Nephron (organoid): Measurements from ENCODE around the gene SIRT6.
"Not testable (repeated sequence)": the region's sequence is repeated elsewhere in the genome, so short reads cannot be mapped to it uniquely, and the experiment has no call there.

ENCODE experiments used
- H3K27ac Mint-ChIP-seq, 3 experiments: 2 replicates each; pipeline ENCODE4 v1.8.0; 2020; ENCODE audit warnings: mixed read lengths in 3 of 3, mild to moderate bottlenecking in 2 of 3, moderate library complexity in 1 of 3
- H3K27me3 Mint-ChIP-seq: 2 replicates; pipeline ENCODE4 v1.8.0; 2021; ENCODE audit warnings: low read depth, mild to moderate bottlenecking, moderate library complexity, mixed read lengths
- H3K36me3 Mint-ChIP-seq: 2 replicates; pipeline ENCODE4 v1.8.0; 2020; ENCODE audit warnings: low read depth, mixed read lengths
- H3K4me1 Mint-ChIP-seq: 2 replicates; pipeline ENCODE4 v1.8.0; 2020; ENCODE audit warnings: mixed read lengths
- H3K4me3 Mint-ChIP-seq, 3 experiments: 2 replicates each; pipeline ENCODE4 v1.8.0; 2020; ENCODE audit warnings: mild to moderate bottlenecking in 3 of 3, mixed read lengths in 3 of 3, moderate library complexity in 2 of 3
- H3K9me3 Mint-ChIP-seq: 2 replicates; pipeline ENCODE4 v1.8.0; 2020; ENCODE audit warnings: mixed read lengths
- TF ChIP-seq, protein P1 (sequence below), 3 experiments: fragments of 200-600 bp; sonication (generic); IDR thresholded peaks; one replicate each; pipeline ENCODE4 v1.5.0; 2021; ENCODE audit warnings: antibody characterized with exemption in 3 of 3; ENCODE audit not compliant: unreplicated experiment in 3 of 3

Gene SIRT6

DNA sequence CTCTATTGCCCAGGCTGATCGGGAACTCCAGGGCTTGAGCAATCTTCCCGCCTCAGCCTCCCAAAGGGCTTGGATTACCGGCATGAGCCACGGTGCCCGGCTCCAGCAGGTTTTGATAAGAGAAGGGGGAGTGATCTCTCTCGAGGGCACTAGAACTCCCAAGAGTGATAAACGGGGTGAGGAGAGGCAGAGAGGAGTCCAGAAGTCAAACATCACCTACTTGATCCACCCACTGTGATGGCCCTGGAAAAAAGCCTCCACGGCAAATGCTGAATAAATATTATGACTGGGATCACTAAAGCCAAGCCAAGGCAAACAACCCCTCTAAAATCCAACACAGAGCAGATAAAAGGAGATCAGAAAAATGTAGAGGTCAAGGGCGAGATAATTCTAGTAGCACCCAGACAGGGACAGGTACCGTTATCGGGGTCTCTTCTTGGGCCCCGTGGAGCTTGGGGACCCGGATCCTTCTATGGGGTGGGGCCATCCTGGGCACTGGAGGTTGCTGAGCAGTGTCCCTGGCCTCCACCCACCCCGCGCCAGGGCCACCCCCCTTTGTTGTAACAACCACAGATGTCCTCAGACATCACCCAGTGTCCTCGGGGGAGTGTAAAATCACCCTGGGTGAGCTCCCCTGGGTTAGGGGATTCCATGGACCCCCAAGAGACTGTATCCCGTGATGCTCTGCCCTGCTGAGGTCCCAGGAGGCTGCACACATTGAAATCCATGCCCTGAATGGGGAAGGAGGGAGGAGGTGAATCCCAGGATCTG, 32.7 kb downstream of the SIRT6 start:
- H3K27me3 Mint-ChIP-seq = peaks cover 65% of the 10 kb centered on the region
- H3K4me1 Mint-ChIP-seq = no peaks in the 10 kb centered on the region
- H3K9me3 Mint-ChIP-seq = no peaks in the 10 kb centered on the region
- H3K27ac Mint-ChIP-seq = no peak overlapping the region
- TF ChIP-seq, protein P1, sequence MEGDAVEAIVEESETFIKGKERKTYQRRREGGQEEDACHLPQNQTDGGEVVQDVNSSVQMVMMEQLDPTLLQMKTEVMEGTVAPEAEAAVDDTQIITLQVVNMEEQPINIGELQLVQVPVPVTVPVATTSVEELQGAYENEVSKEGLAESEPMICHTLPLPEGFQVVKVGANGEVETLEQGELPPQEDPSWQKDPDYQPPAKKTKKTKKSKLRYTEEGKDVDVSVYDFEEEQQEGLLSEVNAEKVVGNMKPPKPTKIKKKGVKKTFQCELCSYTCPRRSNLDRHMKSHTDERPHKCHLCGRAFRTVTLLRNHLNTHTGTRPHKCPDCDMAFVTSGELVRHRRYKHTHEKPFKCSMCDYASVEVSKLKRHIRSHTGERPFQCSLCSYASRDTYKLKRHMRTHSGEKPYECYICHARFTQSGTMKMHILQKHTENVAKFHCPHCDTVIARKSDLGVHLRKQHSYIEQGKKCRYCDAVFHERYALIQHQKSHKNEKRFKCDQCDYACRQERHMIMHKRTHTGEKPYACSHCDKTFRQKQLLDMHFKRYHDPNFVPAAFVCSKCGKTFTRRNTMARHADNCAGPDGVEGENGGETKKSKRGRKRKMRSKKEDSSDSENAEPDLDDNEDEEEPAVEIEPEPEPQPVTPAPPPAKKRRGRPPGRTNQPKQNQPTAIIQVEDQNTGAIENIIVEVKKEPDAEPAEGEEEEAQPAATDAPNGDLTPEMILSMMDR (IDR thresholded peaks at IDR 0.05; ENCODE audit: unreplicated experiment in 3 of 3) = no peak
- no peaks in the 10 kb centered on the region for H3K36me3 Mint-ChIP-seq
- no peak overlapping the region for H3K4me3 Mint-ChIP-seq

DNA sequence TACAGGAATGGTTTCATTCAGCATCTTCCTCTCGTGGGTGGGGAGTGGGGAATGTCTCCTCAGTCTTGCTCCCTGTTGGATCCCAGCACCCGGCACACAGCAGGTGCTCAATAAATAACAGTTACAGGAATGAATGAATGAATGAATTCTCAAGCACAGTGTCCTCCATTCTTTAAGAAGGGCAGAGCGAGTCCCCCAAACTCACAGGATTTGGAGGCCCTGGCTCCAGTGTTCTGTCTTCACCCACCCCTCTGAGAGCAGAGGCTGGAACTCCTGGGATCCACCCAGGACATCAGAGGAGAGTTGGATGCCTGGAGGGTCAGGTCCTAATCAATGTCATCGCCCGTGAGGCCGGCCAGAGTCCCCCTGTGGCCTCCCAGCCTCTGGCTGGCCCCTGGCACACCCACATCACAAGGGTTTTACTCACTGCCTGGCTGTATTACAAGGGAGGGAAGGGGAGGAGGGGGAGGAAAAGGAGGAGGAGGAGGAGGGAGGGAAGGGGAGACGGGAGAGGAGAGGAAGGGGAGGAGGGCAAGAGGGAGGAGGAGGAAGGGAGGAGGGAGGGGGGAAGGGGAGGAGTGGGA, 37.6 kb downstream of the SIRT6 start:
- Mint-ChIP-seq H3K27me3 (peaks cover 51% of the 10 kb centered on the region), H3K4me1 (no peaks in the 10 kb centered on the region), H3K4me3 (no peak overlapping the region), H3K9me3 (no peaks in the 10 kb centered on the region), H3K36me3 (no peaks in the 10 kb centered on the region), H3K27ac (no peak overlapping the region)
- TF ChIP-seq, protein P1 (IDR thresholded peaks at IDR 0.05; ENCODE audit: unreplicated experiment in 3 of 3) = no peak

DNA sequence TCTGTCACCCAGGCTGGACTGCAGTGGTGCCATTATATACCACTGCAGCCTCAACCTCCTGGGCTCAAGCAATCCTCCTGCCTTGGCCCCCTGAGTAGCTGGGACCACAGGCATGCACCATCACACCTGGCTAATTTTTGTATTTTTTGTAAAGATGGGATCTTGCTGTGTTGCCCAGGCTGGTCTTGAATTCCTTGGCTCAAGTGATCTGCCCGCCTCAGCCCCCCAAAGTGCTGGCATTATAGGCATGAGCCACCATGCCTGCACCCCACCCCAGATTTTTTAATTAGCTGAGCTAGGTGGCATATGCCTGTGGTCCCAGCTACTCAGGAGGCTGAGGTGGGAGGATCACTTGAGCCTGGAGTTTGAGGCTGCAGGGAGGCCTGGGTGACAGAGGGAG, 39.4 kb downstream of the SIRT6 start:
- H3K36me3 Mint-ChIP-seq, H3K4me1 Mint-ChIP-seq, H3K9me3 Mint-ChIP-seq, H3K27ac Mint-ChIP-seq, H3K4me3 Mint-ChIP-seq: not testable (repeated sequence)
- peaks cover 48% of the 10 kb centered on the region for H3K27me3 Mint-ChIP-seq

DNA sequence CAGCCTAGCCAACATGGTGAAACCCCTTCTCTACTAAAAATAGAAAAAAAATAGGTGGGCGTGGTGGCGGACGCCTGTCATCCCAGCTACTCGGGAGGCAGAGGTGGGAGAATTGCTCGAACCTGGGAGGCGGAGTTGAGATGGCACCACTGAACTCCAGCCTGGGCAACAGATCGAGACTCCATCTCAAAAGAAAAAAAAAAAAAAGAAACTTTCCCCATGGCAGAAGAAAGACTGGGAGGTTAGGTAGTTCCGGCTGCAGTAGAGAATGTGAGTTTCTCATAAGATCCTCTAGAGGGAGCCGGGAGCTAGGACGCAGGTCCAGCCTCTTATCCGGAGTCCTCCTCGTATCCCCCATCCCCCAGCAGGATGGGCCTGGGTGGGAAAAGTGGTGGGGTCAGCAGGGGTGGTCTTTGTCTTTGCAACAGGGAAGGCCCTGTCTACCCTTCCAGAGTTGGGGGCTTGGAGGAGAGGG, 42.1 kb downstream of the SIRT6 start:
- Mint-ChIP-seq H3K4me3 (no peak overlapping the region), H3K9me3 (no peaks in the 10 kb centered on the region), H3K27me3 (peaks cover 26% of the 10 kb centered on the region), H3K36me3 (no peaks in the 10 kb centered on the region), H3K4me1 (no peaks in the 10 kb centered on the region), H3K27ac (no peak overlapping the region)
- TF ChIP-seq, protein P1 (IDR thresholded peaks at IDR 0.05; ENCODE audit: unreplicated experiment in 3 of 3) = peak; percentile 42 to 57 (median 55)

DNA sequence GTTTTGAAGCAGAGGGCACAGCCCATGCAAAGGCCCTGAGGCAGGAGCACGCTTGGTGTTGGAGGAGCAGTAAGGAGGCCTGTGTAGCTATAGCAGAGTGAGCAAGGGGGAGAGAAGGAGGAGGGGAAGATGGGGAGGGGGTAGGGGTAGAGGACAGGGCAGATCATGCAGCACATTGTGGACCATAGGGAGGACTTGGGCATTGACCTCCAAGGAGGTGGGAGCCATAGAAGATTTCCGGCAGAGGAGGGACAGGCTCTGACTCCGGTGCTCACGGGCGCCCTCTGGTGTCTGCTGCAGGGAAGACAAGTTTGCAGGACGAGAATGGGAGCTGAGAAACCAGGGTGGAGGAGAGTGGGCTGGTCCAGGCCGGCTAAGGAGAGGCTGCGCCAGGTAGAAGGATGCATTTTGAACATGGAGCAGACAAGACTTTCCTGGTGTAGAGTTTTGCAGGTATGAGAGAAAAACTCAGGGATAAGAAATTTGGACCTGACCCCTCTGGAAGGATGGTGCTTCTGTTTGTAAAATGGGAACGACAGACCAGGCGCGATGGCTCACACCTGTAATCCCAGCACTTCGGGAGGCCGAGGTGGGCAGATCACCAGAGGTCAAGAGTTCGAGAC, 42.6 kb downstream of the SIRT6 start:
- Mint-ChIP-seq H3K9me3 (no peaks in the 10 kb centered on the region), H3K27me3 (peaks cover 26% of the 10 kb centered on the region), H3K27ac (no peak overlapping the region), H3K4me1 (no peaks in the 10 kb centered on the region), H3K4me3 (no peak overlapping the region), H3K36me3 (no peaks in the 10 kb centered on the region)
- TF ChIP-seq, protein P1 (IDR thresholded peaks at IDR 0.05; ENCODE audit: unreplicated experiment in 3 of 3) = peak in 2 of 3 experiments; percentile 37 to 42

DNA sequence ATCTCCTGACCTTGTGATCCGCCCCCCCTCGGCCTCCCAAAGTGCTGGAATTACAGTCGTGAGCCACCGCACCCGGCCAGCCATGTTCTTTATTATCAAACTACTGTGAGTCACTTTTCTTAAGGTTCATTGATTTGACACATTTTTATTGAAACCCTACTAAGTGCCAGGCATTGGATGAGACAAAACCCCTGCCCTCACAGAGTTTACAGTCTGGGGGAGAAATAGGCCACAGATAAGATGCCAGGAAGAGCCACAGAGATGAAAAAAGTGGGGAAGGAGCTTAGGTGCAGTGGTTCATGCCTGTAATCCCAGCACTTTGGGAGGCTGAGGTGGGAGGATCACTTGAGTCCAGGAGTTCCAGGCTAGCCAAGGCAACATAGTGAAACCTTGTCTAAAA, 43.9 kb downstream of the SIRT6 start:
- peaks cover 16% of the 10 kb centered on the region for H3K27me3 Mint-ChIP-seq
- H3K4me3 Mint-ChIP-seq = no peak overlapping the region
- H3K27ac Mint-ChIP-seq = no peak overlapping the region
- H3K4me1 Mint-ChIP-seq = no peaks in the 10 kb centered on the region
- H3K36me3 Mint-ChIP-seq = no peaks in the 10 kb centered on the region
- no peaks in the 10 kb centered on the region for H3K9me3 Mint-ChIP-seq
- TF ChIP-seq, protein P1 (IDR thresholded peaks at IDR 0.05; ENCODE audit: unreplicated experiment in 3 of 3) = no peak
